ENCODE results near the gene DACT3.
A peak's percentile ranks its signal among the peaks of the same experiment; 100 is the strongest.
"Not testable (repeated sequence)": the region's sequence is repeated elsewhere in the genome, so short reads cannot be mapped to it uniquely, and the experiment has no call there.

The DACT3 gene

DNA sequence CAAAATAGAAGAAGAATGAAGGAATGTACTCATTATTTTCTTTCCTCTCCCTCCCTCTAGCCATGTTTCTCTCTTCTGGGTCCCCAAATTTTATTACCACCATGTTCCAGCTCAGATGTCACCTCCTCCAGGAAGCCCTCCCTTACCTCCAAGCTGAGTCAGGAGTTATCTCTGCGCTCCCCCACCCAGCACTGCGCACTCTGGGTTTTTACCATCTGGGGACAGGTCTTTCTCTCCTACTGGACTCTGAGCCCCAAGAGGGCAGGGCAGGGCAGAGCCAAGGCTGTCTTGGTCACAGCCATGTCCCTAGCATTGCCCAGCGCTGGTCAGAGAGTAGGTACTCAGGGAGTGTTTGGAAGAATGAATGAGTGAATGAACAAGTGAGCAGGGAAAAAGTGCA, 27.9 kb downstream of the DACT3 start:
- DNase-seq, result no peak

DNA sequence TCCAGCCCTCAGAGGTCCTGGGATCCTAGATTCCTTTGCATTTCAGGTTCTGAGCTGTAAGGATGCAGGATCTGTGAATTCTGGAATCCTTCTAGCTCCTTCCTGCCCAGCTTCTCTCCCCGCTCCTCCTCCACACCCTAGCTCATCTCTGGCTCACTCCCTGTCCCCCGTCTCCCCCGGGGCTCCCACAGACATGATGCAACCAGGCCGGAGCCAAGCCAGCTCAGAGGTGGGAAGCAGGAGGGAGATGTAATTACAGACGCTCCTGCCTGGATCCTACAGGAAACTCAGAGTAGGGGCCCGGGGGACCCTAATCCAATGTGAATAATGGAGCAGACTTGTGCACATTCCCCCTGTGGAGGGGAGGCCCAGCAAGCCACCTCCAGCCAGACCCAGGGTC, 29.5 kb downstream of the DACT3 start:
- no peak for DNase-seq

DNA sequence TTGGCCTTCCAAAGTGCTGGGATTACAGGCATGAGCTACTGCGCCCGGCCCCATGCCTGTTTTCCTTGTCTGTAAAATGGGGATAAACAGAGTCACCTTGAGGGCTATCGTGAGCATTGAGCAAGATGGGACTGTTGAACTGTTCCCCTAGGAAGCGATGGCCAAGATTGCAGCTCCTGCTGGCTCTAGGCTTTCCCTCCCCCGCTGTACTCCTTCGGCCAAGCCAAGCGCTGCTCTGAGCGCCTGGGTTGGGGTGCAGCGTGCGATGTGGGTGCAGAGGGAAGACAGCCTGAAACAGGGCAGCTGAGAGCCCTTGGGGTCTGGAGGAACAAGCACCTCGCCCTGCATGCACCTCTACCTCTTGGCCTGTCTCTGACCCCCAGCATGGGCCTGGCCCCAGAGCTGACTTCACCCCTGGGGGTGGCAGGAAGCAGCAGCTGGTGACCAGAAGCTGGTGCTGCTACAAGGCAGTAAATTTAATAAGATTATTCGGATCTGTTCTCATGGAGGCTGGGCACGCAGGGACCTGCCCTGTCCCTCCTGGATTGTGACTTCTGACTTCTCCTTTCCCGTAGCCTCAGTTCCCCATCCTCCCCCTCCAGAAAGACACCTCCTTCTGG, 30.3 kb downstream of the DACT3 start:
- DNase-seq, result no peak

DNA sequence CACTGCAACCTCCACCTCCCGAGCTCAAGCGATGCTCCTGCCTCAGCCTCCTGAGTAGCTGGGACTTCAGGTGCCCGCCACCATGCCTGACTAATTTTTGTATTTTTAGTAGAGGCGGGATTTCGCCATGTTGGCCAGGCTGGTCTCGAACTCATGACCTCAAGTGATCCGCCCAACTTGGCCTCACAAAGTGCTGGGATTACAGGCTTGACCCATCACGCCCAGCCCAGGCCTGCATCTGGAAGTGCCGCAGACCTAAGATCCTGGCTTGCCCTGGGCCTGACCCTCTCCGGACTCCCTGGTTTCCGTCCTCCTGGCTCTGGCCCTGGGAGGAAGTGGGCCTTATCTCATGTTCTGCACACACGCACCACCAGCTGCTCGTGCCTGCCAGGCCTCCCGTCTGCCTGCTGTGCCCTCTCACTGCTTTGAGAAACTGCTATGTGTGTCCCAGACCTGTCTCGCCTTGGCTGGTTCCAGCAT, 31.4 kb downstream of the DACT3 start:
- DNase-seq, result no peak

DNA sequence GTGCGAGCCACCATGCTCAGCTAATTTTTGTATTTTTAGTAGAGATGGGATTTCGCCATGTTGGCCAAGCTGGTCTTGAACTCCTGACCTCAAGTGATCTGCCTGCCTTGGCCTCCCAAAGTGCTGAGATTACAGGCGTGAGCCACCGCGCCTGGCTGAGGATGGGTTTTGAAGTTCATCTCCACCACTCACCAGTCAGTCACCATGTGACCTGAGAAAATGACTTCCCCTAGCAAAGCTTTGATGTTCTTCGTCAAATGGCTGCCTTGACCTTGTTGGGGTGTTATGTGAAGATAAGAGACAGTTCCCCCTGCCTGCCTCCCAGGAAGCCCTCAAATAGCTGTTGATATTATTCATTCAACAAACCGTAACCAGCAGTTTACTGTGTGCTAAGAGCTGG, 32.0 kb downstream of the DACT3 start:
- not testable (repeated sequence) for DNase-seq

DNA sequence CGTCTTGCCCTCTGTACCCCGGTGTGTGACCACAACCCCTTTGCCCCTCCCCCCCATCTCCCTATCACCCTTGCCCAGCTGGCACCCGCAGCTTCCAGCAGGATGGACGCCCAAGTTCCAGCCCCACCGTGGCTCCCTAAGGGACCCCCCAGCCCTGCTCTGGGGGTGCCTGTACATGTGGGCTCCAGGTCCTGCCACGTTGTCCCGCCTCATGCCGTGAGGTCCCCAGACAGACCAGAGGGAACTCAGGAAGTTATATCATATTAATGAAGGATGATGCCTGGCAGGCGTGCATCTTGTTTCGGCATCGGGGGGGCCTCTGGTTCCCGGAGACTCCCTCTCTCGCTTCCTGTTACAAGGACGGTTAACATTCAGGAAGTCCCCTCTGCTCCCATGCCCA, 34.5 kb downstream of the DACT3 start:
- no peak for DNase-seq

DNA sequence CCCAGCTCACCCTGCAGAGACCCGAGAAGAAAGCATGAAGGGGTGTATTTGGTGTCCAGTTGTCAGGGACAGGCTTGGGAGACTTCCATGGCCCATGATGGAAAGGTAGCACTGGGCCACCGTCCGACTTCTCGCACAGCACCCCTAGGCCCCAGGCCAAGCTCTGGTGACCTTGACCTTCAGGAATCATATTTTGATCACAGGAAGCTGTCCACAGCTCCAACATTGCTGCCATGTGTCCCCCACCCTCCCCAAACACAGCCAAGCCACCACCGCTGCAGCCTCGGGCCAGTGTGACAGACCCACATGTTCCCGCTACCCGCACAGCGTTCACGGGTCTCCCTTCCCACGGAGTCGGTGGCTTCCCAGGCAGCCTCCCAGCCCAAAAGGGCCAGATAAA, 35.3 kb downstream of the DACT3 start:
- DNase-seq, result no peak

DNA sequence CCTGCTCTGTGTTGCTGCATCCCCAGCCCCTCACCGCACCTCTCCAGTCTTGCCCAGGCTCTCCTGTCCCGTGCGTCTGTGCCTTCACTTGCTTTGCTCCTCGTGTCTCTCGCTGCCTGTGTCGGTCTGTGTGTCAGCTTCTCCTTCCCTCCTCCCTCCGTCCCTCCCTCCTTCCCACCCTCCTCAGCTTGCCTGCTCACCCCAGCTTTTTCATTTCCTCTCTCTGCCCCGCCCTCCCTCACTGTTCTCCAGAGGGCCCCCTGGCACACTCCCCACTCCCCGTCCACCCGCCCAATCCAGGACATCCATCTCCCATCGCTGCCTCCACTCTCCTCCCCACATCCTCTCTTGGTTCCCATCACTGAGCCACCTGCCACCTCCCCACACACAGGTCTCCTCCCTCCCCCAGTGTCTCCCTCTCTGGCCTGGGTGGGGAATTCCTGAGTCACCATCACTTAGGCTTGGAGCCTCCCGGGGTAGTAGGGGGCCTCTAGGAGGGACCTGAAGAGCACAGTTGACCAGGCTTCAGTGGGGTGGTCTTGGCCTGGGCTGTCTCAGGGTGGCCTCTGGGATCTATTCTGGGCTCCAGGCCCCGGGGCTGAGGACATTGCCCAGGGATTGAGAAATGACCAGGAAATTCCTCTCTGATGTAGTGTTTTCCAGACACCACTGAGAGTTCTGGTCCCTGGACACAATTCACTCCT, 35.9 kb downstream of the DACT3 start, which contains the start of gene PTGIR:
TSS of gene PTGIR (minus strand) at position 132 of the 704 bp plus-strand sequence. CDS start 864 bp downstream, outside the sequence.
- DNase-seq, result peak in 1 of 2 experiments; percentile 26

DNA sequence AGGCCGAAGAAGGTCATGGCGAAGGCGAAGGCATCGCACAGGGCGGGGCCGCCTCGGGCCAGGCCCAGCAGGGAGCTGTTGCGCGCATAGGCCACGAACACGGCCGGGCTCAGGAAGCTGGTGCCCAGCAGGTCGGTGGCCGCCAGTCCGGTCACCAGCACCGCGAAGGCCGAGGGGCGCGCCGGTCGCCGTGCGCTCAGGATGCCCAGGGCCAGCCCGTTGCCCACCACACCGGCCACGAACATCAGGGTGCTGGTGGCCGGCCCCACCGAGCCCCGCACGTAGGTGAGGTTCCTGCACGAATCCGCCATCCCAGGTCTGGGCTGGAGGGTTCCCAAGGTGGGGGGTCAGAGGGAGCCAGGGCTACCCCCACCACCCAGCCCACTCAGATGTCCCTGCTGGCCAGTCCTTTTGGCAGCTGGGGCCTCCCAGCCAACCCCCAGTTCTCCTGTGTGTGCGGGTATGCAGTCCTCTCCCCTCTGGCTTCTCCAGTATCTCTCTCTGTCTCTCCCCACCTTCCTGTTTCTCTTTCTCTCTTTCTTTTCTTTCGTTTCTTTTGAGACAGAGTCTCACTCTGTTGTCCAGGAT, 37.0 kb downstream of the DACT3 start:
- no peak for DNase-seq

DNA sequence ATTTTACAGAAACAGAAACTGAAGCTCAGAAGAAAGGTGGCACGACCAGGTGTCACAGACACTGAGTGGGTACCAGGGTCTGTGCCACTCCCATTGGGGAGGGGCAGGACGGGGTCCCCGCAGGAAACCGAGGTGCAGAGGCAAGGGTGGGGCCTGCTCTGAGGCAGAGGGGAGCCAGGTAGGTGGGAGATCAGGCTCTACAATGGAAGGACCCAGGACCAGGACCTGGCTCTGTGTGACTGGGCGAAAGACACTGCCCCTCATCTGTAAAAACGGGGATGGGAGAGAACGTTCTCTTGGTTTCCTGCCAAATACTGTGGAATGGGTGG, 38.9 kb downstream of the DACT3 start:
- no peak for DNase-seq

DNA sequence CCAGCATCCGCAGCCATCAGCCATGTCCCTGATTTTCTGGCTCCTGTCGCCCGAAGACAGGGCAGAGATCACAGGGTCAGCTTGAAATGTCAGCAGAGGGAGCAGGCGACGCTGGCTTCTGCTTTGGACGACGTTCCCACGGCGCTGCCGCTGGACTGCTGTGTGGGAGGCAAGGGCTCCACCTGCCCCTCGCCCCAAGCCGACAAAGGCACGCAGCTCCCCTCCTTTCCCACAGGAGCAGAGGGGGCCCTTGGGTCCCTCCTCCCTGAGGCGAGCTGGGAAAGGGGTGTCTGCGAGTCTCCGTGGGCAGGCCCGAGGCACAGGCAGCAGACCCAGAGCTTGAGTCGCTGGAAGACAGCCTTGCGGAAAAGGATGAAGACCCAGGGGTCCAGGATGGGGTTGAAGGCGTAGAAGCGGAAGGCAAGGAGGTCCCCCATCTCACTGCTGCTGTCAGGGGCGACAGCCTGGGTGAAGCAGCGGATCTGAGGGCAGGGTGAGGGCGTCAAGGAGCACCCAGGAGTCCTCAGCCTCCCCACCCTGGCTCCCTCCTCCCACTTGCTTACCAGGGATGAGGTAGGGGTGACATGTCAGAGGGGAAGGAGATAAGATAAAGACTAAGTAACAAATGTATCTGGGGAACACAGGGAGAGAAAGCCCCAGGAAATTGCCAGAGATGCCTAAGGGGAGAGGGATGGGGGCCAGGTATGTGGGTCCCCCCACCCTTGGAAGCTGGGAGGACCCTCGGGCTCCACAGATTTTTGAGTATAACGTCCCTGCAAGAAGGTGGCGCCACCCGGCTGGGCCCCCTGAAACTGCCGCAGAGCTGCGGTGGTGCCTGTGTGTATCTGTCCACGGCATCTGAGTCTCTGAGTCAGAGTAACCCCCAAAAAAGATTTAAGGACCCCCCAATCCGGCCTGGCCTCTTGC, 39.5 kb downstream of the DACT3 start:
- DNase-seq, result no peak

DNA sequence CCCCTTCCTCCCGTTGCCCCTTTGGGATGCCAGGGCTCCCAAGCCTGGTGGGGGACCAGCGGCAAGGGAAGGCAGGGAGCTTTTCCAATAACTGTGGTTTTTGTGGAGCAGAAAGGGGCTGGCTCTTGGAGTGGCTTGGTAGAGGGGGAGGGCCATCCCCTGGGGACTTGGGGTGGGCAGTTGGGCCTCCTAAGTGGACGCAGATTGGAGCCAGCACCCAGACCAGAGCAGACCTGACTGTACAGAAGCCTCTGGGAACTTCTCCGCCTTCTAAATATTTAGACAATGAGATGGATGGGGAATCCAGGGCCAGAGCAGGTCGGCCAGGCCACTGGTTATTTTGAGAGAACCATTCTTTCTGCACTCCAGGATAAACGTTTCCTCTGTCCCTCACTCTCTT, 40.3 kb downstream of the DACT3 start:
- DNase-seq, result no peak

DNA sequence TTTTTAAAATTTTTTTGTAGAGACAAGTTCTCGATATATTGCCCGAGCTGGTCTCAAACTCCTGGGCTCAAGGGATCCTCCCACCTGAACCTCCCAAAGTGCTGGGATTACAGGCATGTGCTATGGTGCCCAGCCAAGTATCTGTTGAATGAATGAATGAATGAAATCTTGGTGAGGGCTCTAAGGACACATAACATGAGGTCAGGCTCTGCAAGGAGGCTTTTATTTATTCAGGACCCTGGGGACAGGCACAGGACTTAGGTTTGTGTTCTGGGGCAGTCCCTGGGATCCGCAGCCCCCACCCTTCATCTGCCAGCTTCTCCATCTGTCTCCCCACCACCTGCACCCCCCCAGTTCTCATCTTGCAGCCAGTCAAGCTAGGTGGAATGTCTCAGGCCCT, 40.7 kb downstream of the DACT3 start:
- no peak for DNase-seq

DNA sequence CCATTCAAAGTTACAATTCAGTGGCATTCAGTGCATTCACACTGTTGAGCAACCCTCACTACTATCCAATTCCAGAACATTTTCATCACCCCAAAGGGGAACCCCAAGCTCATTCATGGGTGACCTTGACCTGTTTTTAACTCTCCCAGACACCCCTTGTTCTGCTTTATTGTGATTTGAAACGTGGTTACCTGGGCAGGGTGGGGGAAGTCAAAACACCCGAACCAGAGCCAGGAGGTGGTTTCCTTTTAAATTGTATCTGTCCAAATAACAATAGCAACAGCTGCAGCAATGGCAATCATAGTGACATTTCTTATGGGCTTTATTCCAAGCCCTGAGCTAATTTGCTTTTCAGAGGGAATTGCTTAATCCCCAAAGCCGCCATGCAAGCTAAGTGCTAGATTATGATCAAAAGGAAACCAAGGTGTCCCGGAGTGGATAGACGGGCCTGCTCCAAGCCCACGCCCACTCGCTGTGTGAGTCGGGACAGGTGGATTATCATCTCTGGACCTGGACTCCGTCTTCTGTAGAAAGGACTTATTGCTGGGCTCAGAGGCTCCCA, 42.2 kb downstream of the DACT3 start:
- no peak for DNase-seq

DNA sequence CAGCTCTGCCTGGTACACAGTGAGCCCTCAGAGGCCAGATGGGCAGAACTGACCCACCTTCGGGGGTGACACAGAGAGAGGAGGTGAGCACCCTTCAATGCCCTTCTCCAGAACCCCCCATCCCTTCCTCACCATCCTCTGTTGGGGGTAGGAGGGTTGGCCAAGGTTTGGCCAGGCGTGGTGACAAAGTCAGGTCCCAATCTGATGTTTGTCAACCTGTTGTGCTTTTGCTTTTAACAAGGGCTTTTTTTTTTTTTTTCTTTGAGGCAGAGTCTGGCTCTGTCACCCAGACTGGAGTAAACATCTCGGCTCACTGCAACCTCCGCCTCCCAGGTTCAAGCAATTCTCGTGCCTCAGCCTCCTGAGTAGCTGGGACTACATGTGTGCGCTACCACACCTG, 43.4 kb downstream of the DACT3 start:
- no peak for DNase-seq

DNA sequence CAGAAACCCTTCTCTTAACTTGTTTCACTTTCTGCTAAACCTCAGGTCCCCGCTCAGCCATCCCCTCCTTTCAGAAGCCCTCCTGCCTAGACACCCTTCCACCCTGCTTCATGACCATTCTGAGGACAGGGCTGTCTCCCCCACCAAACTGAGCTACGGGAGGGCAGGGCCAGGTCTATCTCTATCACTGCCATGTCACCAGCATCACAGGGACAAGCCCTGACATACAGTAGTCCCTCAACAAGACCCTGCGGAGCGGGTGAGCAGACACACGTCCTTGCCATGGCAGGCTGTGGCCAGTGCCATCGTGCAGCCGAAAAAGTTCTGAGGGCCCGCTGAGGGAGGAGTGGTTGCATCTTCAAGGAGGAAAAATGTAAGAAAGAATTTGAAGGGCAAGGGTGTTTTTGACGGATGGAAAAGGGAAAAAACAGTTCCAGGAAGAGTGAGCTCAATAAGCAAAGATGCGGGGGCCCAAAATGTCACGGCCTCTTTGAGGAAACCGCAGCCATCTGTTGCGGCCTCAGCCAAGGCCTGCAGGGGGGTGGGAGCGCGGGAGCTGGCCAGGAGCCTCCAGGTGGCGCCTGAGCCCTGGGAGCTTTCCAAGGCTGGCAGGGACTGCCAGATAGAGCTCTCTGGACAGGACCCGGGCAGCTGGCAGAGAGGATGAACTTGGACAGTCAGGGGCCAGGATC, 44.2 kb downstream of the DACT3 start:
- peak in 1 of 2 experiments; percentile 24 for DNase-seq

DNA sequence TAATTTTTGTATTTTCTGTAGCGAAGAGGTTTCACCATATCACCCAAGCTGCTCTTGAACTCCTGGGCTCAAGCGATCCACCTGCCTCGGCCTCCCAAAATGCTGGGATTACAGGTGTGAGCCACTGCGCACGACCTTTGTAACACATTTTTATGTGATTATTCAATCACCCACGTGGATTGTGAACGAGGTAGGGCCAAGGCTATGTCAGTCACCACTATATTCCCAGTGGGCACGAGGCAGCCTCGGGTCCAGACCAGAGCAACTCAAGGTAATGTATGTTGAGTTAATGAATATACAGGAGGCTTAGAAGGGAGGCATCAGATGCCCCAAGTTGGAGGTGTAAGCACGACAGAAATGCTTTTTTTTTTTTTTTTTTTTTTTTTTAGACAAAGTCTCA, 45.0 kb downstream of the DACT3 start:
- DNase-seq, result no peak

DNA sequence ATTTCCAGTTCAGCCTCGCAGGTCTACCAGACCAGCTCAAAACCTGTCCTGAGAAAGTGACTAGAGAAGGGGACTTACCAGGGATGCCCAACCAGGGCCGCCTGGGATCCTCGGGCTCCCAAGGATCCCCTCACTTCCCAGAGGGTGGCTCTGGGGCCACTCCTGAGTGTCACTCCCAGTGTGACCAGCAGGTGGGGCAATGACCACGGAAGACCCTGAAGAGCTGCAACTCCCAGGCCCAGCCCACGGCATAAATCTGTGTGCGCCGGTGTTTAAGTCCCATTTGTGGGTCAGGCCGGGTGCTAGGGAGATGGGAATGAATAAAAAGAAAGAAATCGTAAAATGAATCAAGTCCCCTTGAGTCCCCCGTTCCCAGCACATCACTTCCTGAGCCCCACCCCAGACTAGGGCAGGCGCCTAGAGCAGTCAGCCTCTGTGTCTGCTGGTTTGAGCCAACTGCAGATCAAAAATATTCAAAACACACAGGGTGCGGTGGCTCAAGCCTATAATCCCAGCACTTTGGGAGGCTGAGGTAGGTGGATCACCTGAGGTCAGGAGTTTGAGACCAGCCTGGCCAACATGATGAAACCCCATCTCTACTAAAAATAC, 46.8 kb downstream of the DACT3 start:
- DNase-seq, result peak; percentile 21 to 49

DNA sequence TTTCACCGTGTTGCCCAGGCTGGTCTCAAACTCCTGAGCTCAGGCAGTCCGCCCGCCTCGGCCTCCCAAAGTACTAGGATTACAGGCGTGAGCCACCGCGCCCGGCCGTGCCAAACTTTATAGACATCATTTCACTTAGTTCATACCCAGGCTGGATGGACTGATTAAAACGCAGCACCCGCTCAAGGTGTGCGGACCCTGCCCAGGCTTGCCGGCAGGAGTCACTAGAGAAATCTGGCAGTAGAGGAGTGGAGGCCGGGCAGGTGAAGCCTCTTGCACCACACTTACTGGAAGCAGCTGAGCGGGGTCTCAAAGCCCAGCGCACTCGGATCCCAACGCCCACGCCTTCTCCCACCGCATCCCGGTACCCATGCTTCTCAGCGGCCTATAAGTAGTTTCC, 47.5 kb downstream of the DACT3 start:
- no peak for DNase-seq

DNA sequence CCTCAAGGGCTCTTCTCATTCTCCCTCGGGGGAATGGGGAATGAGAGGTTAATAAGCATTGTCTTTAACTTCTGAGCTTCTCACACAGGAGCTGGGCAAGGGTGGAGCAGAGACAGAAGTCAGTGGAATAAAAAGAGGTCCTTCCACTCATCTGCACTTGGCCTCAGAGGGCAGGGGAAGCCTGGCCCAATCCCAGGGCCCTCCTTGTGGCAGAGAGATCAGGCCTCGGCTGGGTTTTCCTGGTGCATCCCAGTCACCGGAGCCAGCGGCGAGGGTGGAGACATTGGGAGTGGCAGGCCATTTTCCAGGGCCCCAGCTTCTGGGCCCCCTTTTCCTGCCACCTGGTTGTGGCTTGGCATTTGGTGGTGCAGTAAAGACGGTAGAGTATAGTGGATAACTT, 49.2 kb downstream of the DACT3 start:
- no peak for DNase-seq

DNA sequence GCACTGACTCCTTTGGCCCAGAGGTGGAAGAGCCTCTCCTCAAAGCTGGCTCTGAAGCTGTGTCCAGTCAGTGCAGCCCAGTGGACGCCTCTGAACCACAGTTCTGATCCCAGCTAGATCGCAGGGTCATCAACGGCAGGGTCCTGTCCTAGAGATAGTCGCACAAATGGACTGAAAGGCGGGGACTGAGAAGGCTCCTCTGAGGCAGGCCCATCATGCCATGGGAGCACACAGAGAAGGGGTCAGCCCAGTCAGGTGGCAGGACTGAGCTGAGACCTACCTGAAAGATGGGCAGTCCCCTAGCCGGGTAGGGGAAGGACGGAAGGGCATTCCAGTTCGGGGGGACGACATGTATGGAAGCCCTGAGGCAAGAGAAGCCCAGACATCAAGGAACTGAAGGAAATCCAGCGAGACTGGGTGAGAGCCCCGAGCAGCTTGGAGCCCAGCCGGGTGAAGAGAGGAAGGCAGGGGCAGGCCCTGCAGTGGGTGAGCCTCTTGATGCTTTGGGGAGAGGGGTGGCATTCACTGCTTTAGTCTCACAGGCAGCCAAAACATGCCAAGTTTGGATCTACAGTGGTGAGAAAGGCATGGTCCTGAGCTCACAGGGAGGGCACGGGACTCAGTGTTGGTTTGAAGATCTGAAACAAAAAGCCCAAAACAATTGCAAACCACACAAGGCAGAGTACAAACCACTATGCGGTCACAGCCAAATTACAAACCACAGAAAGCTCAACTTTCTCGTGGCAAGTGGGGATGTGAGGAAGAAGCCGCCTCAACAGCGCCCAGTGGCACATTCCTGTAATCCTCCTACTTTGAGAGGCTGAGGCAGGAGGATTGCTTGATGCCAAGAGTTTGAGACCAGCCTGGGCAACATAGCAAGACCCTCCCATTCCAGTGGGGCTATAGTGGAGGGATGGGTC, 49.9 kb downstream of the DACT3 start:
- no peak for DNase-seq

All from SW 1271 (cell line).